Hematopoietic multipotent progenitor cell treated with erythropoietin and hydrocortisone succinate and interleukin-3 and kit ligand, for 17 days (in vitro differentiated cells): Measurements from ENCODE around the gene BCORL1.

Experiments used
- DNase-seq: peaks from one replicate; pipeline ENCODE4 v3.0.0-alpha.2; 2015; ENCODE audit warnings: low spot score

The BCORL1 gene

GRCh38 chrX:130014770-130015169, 32.3 kb downstream of the BCORL1 start:
- no peak for DNase-seq

- no peak for DNase-seq
Observed at GRCh38 chrX:130015181-130015580, 32.7 kb downstream of the BCORL1 start.

DNA sequence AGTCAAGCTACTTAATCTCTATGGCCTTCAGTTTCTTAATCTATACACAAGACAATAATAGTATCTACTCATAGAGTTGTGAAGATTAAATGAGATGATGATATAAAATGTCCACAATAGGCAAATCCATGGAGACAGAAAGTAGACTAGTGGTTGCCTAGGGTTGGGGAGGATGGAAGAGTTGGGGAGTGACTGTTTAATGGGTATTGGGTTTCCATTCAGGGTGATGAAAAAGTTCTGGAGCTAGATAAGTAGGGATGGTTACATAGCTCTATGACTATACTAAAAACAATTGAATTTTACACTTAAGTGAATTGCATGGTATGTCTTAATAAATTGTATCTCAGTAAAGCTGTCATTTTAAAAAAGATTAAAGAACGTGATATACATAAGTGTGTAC, 35.7 kb downstream of the BCORL1 start:
- DNase-seq = no peak

GRCh38 chrX:130020661-130021324, 38.4 kb downstream of the BCORL1 start:
- no peak for DNase-seq

DNA sequence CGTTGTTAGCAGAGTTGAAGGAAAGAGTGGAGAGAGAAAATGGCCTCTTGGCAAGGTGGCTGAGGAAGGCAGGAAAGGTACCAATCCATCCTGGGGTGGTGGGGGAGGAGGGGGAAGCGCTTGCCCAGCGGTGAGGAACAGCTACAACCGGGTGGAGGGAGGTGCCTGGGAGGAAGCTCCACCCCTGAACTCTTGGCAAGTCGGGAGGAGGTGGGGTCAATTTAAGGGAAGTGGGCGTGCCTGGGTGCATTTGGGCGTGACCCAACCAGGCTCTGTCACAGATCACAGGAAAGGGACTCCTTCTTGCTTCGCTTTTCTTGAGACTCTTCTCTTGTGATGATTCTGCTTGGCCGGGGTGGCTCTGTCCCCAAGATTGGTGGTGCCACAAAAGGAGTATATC, 41.7 kb downstream of the BCORL1 start:
- peak; percentile 84 for DNase-seq

DNA sequence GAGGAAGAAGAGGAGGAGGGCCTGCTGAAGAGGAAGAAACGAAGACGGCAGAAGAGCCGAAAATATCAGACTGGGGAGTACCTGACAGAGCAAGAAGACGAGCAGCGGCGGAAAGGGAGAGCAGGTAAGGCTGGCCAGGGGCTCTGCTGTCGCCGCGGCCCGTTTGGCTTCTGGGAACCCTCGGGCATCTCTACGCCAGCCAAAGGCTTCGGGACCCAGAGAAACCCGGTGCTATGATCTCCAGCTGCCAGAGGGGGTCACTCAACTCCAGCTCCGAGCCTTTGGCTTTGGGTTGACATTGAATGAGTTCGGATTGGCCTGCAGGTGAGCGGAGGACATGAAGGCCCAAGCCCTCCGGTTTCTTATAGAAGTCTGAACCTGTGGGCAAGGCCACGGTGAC, 42.8 kb downstream of the BCORL1 start:
- no peak for DNase-seq

DNA sequence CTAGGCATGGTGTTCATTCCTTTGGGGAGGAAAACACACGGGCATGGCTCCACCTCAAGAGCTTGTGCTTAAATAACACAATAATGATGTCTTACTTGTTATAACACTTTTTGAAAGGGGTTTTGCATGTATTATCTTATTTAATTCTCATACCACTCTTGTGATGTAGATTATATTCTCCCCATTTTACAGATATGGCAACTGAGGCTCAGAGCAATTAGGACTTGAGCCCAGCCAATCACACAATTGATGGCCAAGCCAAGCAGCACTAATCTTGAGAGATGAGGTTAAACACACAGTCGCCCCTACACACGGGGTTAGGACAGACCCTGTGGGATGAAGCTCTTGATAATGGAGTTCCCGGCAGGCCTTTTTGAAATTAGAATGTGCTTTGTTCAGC, 45.1 kb downstream of the BCORL1 start:
- DNase-seq = no peak

DNA sequence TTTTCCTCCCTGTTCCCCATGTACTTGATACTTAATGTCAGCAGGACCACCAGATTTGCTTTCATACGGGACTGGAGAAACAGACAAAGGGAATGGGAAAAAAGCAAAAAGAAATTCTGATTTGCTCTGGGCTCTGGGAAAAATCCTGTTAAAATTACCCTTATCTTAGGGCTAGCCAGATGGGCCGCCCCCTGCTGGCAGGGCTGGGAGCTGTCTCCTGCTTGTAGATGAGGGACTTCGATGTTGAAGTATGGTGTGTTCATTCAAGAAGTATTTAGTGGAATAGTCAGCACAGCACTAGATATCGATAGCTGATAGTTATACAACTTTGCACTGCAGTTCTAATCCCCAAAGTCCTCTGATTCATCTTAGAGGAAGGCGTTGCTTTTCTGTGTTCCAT, 45.8 kb downstream of the BCORL1 start:
- DNase-seq = peak; percentile 49

GRCh38 chrX:130030826-130031225, 48.4 kb downstream of the BCORL1 start:
- no peak for DNase-seq

DNA sequence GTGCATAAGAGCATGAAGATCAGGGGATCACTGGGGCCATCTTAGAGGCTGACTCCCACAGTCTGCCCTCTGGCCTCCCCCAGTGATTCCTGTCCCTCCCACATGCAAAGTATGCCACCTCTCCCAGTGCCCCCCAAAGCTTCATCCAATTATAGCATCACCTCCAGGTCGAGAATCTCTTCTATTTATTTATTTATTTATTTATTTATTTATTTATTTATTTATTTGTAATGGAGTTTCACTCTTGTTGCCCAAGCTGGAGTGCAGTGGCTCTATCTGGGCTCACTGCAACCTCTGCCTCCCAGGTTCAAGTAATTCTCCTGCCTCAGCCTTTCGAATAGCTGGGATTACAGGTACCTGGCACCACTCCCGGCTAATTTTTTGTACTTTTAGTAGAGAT, 50.1 kb downstream of the BCORL1 start:
- no peak for DNase-seq

DNA sequence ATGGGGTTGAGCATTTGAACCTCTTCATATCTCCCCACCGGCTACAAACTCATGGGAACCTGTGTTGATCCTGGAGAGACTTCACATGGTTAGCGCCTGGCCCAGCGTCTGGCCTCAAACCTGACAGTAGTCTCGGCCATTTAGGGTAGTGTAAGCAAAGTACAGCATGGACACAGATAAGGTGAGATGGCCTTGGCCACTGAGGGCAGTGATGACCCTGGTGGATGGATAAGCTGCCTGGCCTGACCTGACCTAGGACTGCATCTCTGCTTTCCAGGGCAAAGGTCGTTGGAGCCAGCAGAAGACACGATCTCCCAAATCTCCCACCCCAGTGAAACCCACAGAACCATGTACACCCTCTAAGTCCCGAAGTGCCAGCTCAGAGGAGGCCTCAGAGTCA, 51.7 kb downstream of the BCORL1 start:
- DNase-seq = no peak

DNA sequence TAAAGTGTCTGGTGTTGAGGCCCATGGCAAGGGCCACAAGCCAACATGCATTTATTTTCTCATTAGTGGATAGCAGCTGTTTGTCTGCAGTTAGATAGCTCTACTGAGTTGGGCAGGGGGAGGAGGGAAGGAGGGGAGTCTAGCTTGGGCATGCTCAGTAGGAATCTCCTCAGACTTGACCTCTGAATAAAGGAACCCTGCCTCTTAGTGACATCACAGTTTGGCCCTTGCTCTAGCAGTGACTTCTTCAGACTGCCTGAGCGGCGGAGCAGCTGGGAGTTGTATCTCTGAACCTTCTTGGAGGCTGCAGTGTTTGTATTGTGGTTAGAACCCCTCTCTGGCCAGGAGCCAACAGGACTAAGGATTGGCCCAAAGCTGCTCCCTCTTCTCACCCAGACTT, 57.4 kb downstream of the BCORL1 start:
- DNase-seq = no peak

DNA sequence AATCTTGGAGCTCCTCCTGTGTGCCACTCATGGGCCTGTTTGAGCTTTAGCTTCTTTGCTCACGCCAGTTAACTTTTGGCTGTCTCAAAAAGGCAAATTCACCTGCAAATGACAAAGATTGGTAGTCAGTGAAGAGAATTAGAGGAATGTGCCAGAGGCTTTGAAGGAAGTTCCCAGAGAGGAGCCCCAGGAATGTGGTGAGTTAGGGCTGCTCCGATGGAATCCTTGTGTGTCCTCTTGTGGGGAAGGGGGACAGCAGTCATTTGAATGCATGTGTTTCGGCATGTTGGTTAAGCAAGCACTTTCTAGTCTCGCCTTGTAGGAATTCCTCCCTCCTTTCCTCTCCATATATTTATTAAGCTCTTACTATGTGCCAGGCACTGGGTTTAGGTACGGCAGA, 65.0 kb downstream of the BCORL1 start:
- no peak for DNase-seq

- DNase-seq = no peak
Observed at GRCh38 chrX:130048686-130049222, 66.3 kb downstream of the BCORL1 start.

- DNase-seq = no peak
Observed at GRCh38 chrX:130049821-130050220, 67.4 kb downstream of the BCORL1 start.

GRCh38 chrX:130051176-130051845, 68.9 kb downstream of the BCORL1 start:
- DNase-seq = no peak

DNA sequence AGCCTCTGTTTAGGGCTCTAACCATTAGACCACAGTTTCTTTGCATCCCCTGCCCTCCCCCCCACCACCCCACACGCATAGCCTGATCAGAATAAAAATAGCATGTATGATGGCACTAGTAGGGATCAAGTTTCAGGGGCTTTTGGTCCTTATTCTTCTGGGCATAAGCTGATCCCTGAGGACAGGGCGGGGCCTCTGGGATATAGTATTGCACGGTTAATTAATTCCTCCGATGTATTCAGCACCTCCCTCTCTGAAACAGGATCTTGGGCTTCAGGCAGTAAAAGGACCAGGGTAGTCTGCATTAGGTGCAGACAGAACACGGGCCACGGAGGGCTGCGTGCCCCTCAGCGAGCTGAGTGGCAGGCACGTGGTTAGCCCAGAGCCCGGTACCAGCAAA, 70.8 kb downstream of the BCORL1 start:
- no peak for DNase-seq

- DNase-seq = no peak
Observed at GRCh38 chrX:130055103-130055502, 72.7 kb downstream of the BCORL1 start.

GRCh38 chrX:130055899-130056298, 73.5 kb downstream of the BCORL1 start:
- no peak for DNase-seq

GRCh38 chrX:130057209-130057608, 74.8 kb downstream of the BCORL1 start:
- no peak for DNase-seq

DNA sequence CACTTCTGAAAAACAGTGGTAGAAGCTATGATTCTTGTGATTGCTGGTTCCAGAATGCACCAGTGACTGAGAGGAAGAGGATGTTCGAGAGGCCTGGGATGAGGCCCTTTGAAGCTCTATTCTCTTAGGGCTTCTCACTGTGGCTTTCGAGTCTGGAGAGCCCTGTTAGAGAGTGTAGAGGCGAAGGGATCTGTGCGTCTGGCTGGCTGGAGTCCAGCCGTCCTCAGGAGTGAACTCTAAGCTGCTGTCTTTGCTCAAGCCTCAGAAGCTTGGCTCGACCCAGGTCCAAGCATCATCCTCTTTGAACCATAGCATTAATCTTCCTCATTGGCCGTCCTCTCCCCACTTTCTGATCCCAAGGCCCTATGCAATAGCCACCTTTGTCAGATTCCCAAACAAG, 76.2 kb downstream of the BCORL1 start:
- no peak for DNase-seq

GRCh38 chrX:130060122-130061069, 78.0 kb downstream of the BCORL1 start:
- DNase-seq = peak; percentile 81
